ENCODE results near the gene LSP1.

The LSP1 gene

GRCh38 chr11:1929621-1930461 lies 77.0 kb downstream of the LSP1 start:
- Histone ChIP-seq H3K9ac (ENCODE audit: low read depth, low read length) (no peak overlapping the region), H3K4me2 (ENCODE audit: low read length) (no peak overlapping the region), H3K27me3 (ENCODE audit: control insufficient read depth, insufficient read depth, low read length) (peaks cover 34% of the 10 kb centered on the region)

GRCh38 chr11:1930462-1930830 lies 77.6 kb downstream of the LSP1 start:
- no peaks in the 10 kb centered on the region for H3K36me3 ChIP-seq (ENCODE audit: insufficient read depth, low read length)
- H3K4me2 ChIP-seq (ENCODE audit: low read length): no peak overlapping the region
- peaks cover 35% of the 10 kb centered on the region for H3K27me3 ChIP-seq (ENCODE audit: control insufficient read depth, insufficient read depth, low read length)
- no peak overlapping the region for H3K9ac ChIP-seq (ENCODE audit: low read depth, low read length)
- H3K9me3 ChIP-seq (replicated peaks; ENCODE audit: low read length): no peaks in the 10 kb centered on the region
- no peak overlapping the region for H3K4me3 ChIP-seq (ENCODE audit: low read length)
- no peaks in the 10 kb centered on the region for H3K4me1 ChIP-seq (ENCODE audit: control insufficient read depth, insufficient read depth, low read length)

More at GRCh38 chr11:1929621-1930461, 77.0 kb downstream of the LSP1 start:
- H3K4me1 ChIP-seq (ENCODE audit: control insufficient read depth, insufficient read depth, low read length): no peaks in the 10 kb centered on the region
- H3K36me3 ChIP-seq (ENCODE audit: insufficient read depth, low read length): no peaks in the 10 kb centered on the region
- H3K9me3 ChIP-seq (replicated peaks; ENCODE audit: low read length): no peaks in the 10 kb centered on the region
- H3K4me3 ChIP-seq (ENCODE audit: low read length): no peak overlapping the region

GRCh38 chr11:1931341-1932104 lies 78.6 kb downstream of the LSP1 start:
- Histone ChIP-seq H3K36me3 (ENCODE audit: insufficient read depth, low read length) (no peaks in the 10 kb centered on the region), H3K27me3 (ENCODE audit: control insufficient read depth, insufficient read depth, low read length) (peaks cover 35% of the 10 kb centered on the region), H3K4me1 (ENCODE audit: control insufficient read depth, insufficient read depth, low read length) (no peaks in the 10 kb centered on the region), H3K4me3 (ENCODE audit: low read length) (no peak overlapping the region), H3K4me2 (ENCODE audit: low read length) (no peak overlapping the region), H3K9me3 (replicated peaks; ENCODE audit: low read length) (no peaks in the 10 kb centered on the region), H3K9ac (ENCODE audit: low read depth, low read length) (no peak overlapping the region)

- Histone ChIP-seq H3K4me3 (ENCODE audit: low read length) (no peak overlapping the region), H3K9me3 (replicated peaks; ENCODE audit: low read length) (no peaks in the 10 kb centered on the region), H3K36me3 (ENCODE audit: insufficient read depth, low read length) (no peaks in the 10 kb centered on the region), H3K27me3 (ENCODE audit: control insufficient read depth, insufficient read depth, low read length) (peaks cover 35% of the 10 kb centered on the region), H3K4me2 (ENCODE audit: low read length) (no peak overlapping the region), H3K9ac (ENCODE audit: low read depth, low read length) (no peak overlapping the region), H3K4me1 (ENCODE audit: control insufficient read depth, insufficient read depth, low read length) (no peaks in the 10 kb centered on the region)
Measured at GRCh38 chr11:1932105-1932480, 79.2 kb downstream of the LSP1 start.

GRCh38 chr11:1932681-1933080 lies 79.8 kb downstream of the LSP1 start:
- no peak overlapping the region for H3K9ac ChIP-seq (ENCODE audit: low read depth, low read length)
- no peak overlapping the region for H3K4me3 ChIP-seq (ENCODE audit: low read length)
- no peak overlapping the region for H3K4me2 ChIP-seq (ENCODE audit: low read length)
- H3K27me3 ChIP-seq (ENCODE audit: control insufficient read depth, insufficient read depth, low read length): peaks cover 35% of the 10 kb centered on the region
- H3K36me3 ChIP-seq (ENCODE audit: insufficient read depth, low read length): no peaks in the 10 kb centered on the region
- H3K4me1 ChIP-seq (ENCODE audit: control insufficient read depth, insufficient read depth, low read length): no peaks in the 10 kb centered on the region
- H3K9me3 ChIP-seq (replicated peaks; ENCODE audit: low read length): no peaks in the 10 kb centered on the region

GRCh38 chr11:1933416-1934334 lies 80.8 kb downstream of the LSP1 start:
- H3K27me3 ChIP-seq (ENCODE audit: control insufficient read depth, insufficient read depth, low read length): peaks cover 35% of the 10 kb centered on the region
- no peaks in the 10 kb centered on the region for H3K9me3 ChIP-seq (replicated peaks; ENCODE audit: low read length)
- no peak overlapping the region for H3K4me2 ChIP-seq (ENCODE audit: low read length)
- no peaks in the 10 kb centered on the region for H3K36me3 ChIP-seq (ENCODE audit: insufficient read depth, low read length)
- no peaks in the 10 kb centered on the region for H3K4me1 ChIP-seq (ENCODE audit: control insufficient read depth, insufficient read depth, low read length)
- H3K9ac ChIP-seq (ENCODE audit: low read depth, low read length): no peak overlapping the region
- no peak overlapping the region for H3K4me3 ChIP-seq (ENCODE audit: low read length)

GRCh38 chr11:1934335-1935155 lies 81.7 kb downstream of the LSP1 start:
- Histone ChIP-seq H3K4me2 (ENCODE audit: low read length) (no peak overlapping the region), H3K27me3 (ENCODE audit: control insufficient read depth, insufficient read depth, low read length) (peaks cover 35% of the 10 kb centered on the region), H3K36me3 (ENCODE audit: insufficient read depth, low read length) (no peaks in the 10 kb centered on the region), H3K4me3 (ENCODE audit: low read length) (no peak overlapping the region), H3K9me3 (replicated peaks; ENCODE audit: low read length) (no peaks in the 10 kb centered on the region), H3K4me1 (ENCODE audit: control insufficient read depth, insufficient read depth, low read length) (no peaks in the 10 kb centered on the region), H3K9ac (ENCODE audit: low read depth, low read length) (no peak overlapping the region)

- Histone ChIP-seq H3K4me2 (ENCODE audit: low read length) (no peak overlapping the region), H3K9me3 (replicated peaks; ENCODE audit: low read length) (no peaks in the 10 kb centered on the region), H3K27me3 (ENCODE audit: control insufficient read depth, insufficient read depth, low read length) (peaks cover 30% of the 10 kb centered on the region), H3K36me3 (ENCODE audit: insufficient read depth, low read length) (no peaks in the 10 kb centered on the region), H3K4me3 (ENCODE audit: low read length) (no peak overlapping the region), H3K9ac (ENCODE audit: low read depth, low read length) (no peak overlapping the region), H3K4me1 (ENCODE audit: control insufficient read depth, insufficient read depth, low read length) (no peaks in the 10 kb centered on the region)
Measured at GRCh38 chr11:1935156-1936071, 82.5 kb downstream of the LSP1 start.

- Histone ChIP-seq H3K4me3 (ENCODE audit: low read length) (no peak overlapping the region), H3K36me3 (ENCODE audit: insufficient read depth, low read length) (no peaks in the 10 kb centered on the region), H3K4me1 (ENCODE audit: control insufficient read depth, insufficient read depth, low read length) (no peaks in the 10 kb centered on the region), H3K27me3 (ENCODE audit: control insufficient read depth, insufficient read depth, low read length) (peaks cover 24% of the 10 kb centered on the region), H3K9me3 (replicated peaks; ENCODE audit: low read length) (no peaks in the 10 kb centered on the region), H3K9ac (ENCODE audit: low read depth, low read length) (no peak overlapping the region), H3K4me2 (ENCODE audit: low read length) (no peak overlapping the region)
Measured at GRCh38 chr11:1936072-1936780, 83.3 kb downstream of the LSP1 start.
